Measurements from ENCODE around the gene FLNB.

Gene FLNB

GRCh38 chr3:58216496-58217195, 208.4 kb downstream of the FLNB start:
- no peak for DNase-seq

DNA sequence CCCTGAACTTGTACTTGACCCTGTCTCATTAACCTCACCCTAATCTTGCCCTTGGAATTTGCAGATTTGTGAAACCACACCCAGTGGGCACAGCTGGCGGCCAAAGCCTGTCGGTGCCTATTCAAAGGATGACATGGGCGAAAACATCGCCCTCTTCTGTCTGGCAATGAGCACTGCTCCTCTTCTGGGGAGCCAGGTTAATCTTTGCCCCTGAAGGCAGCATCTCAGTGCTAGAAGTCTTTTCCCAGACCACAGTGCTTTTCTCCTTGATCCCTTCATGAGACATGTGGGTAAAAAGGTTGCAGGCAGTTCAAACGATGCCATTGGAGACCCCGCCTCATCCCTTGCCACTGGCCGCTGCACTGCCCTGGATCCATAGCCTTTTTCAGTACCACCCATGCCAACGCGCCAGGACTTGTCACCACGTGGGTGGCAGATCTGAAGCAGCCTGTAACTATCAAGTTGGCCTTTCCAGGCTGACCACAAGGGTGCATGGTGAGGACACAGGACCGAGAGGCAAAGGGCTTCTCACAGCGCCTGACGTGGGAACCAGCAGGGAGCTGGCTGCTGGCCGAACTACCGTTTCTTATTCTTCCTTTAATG, 209.1 kb downstream of the FLNB start:
- DNase-seq, result peak; percentile 22

GRCh38 chr3:58218904-58219303, 210.7 kb downstream of the FLNB start:
- no peak for DNase-seq
